K562 (cell line): ENCODE data around the gene TSPAN3. TPM values are rescaled to one million over a fixed set of nuclear protein-coding genes. Genes with fewer than 3 reads are reported as not detected.

Source experiments
- MAZ ChIP-seq, 2 experiments: fragments of 450-650 bp in 1 of 2; sonication (generic) in 1 of 2; formaldehyde crosslinking; IDR thresholded peaks in 1 of 2; conservative IDR thresholded peaks in 1 of 2; 2 replicates each; pipeline versions ENCODE4 v1.4.0 to v1.5.0; 2020; ENCODE audit warnings: mild to moderate bottlenecking in 1 of 2, missing genetic modification reagents in 1 of 2
- SAP30 ChIP-seq: fragments of 200-600 bp; sonication (generic); IDR thresholded peaks from 2 replicates; pipeline ENCODE4 v1.6.1; 2012; ENCODE audit warnings: borderline replicate concordance, low read depth, mild to moderate bottlenecking, moderate library complexity, low read length, control low read depth, inconsistent platforms; ENCODE audit not compliant: insufficient read depth, poor library complexity, severe bottlenecking
- ZNF274 ChIP-seq: IDR thresholded peaks from 2 replicates; pipeline ENCODE4 v1.6.1; 2011; ENCODE audit warnings: low read depth, mild to moderate bottlenecking, low read length, moderate library complexity, borderline replicate concordance
- ZNF407 ChIP-seq: fragments of 450-650 bp; IDR thresholded peaks from 2 replicates; pipeline ENCODE4 v1.6.1; 2016; ENCODE audit warnings: low read depth
- polyA plus RNA-seq, 8 experiments: library from polyadenylated mRNA; depleted of rRNA in 4 of 8; stranded (reverse) in 5 of 8; unstranded in 3 of 8; fragments of >200 nt; fragmentation: Nextera tagmentation in 2 of 8; fragmentation: Illumina TruSeq in 1 of 8; extraction: Ambion mirVana in 2 of 8; extraction: Trizol in 1 of 8; gene quantifications; 2 replicates each; pipeline versions ENCODE4 v1.2.1 to v1.2.3, GENCODE V29; 2011 to 2014; ENCODE audit warnings: inconsistent platforms in 1 of 8, missing spikeins in 1 of 8
- total RNA-seq, 7 experiments: library from RNA; depleted of rRNA in 6 of 7; stranded (reverse); fragments of >200 nt in 6 of 7; fragmentation: Illumina TruSeq in 2 of 7; extraction: Trizol in 2 of 7; gene quantifications; 2 replicates each; pipeline versions ENCODE4 v1.2.1 to v1.2.3, GENCODE V29; 2011 to 2021; ENCODE audit warnings: low replicate concordance in 1 of 7

Gene TSPAN3
- total and polyA plus RNA-seq, 9 of the 15 experiments (the other 6 are each of a cell fraction or from before 2014, with no cell fraction given): 14.3 to 144 (median 71.1) TPM

- TF ChIP-seq ZNF274: no peak
- TF ChIP-seq SAP30: no peak
- no peak for TF ChIP-seq MAZ (CRISPR knock-in tag; conservative IDR thresholded peaks at IDR 0.05 in 1 of 2, IDR thresholded peaks at IDR 0.05 in 1 of 2)
- no peak for TF ChIP-seq ZNF407
Observed at GRCh38 chr15:77025941-77026411, 44.9 kb downstream of the TSPAN3 start (continued).
